Measurements from ENCODE around the gene PRKCH. TPM values are rescaled to one million over a fixed set of nuclear protein-coding genes. Genes with fewer than 3 reads are reported as not detected.
"Not testable (repeated sequence)": the region's sequence is repeated elsewhere in the genome, so short reads cannot be mapped to it uniquely, and the experiment has no call there.

Gene PRKCH
- polyA plus RNA-seq, 1 donor from 2014 or later, result 2.0 TPM

GRCh38 chr14:61527325-61528100 lies 206.1 kb downstream of the PRKCH start:
- H3K9me3 ChIP-seq (ENCODE audit: low read length), result no peaks in the 10 kb centered on the region
- H3K27me3 ChIP-seq (ENCODE audit: insufficient read depth, low read depth, low read length), result no peaks in the 10 kb centered on the region
- no peak overlapping the region for H3K4me2 ChIP-seq (ENCODE audit: low read length)
- H3K4me3 ChIP-seq (ENCODE audit: low read length), result no peak overlapping the region
- H3K79me2 ChIP-seq (replicated peaks; ENCODE audit: insufficient read depth, low read length), result no peaks in the 10 kb centered on the region
- no peaks in the 10 kb centered on the region for H3F3A ChIP-seq (ENCODE audit: insufficient read depth, low read length, poor library complexity, severe bottlenecking)
- no peak for TF ChIP-seq CTCF (IDR thresholded peaks at IDR 0.05; ENCODE audit: poor library complexity, severe bottlenecking)
- TF ChIP-seq EZH2 (IDR thresholded peaks at IDR 0.05; ENCODE audit: borderline replicate concordance, insufficient read depth, low read length, poor library complexity, severe bottlenecking), result no peak
- no peak for TF ChIP-seq TAF1 (IDR thresholded peaks at IDR 0.05; ENCODE audit: low read depth)
- no peaks in the 10 kb centered on the region for H3K9me2 ChIP-seq (ENCODE audit: insufficient read depth, low read length)
- no peak overlapping the region for H3K9ac ChIP-seq (ENCODE audit: low read length)
- H4K20me1 ChIP-seq (ENCODE audit: insufficient read depth), result no peaks in the 10 kb centered on the region
- H3K27ac ChIP-seq (ENCODE audit: low read length), result no peak overlapping the region
- H2AFZ ChIP-seq (ENCODE audit: low read depth, low read length), result no peak overlapping the region
- H3K36me3 ChIP-seq (ENCODE audit: insufficient read depth, low read length), result no peaks in the 10 kb centered on the region

GRCh38 chr14:61528591-61529021 lies 207.2 kb downstream of the PRKCH start:
- Histone ChIP-seq H2AFZ (ENCODE audit: low read depth, low read length) (no peak overlapping the region), H4K20me1 (ENCODE audit: insufficient read depth) (no peaks in the 10 kb centered on the region), H3K9me2 (ENCODE audit: insufficient read depth, low read length) (no peaks in the 10 kb centered on the region), H3K4me3 (ENCODE audit: low read length) (no peak overlapping the region), H3K27ac (ENCODE audit: low read length) (no peak overlapping the region), H3K79me2 (replicated peaks; ENCODE audit: insufficient read depth, low read length) (no peaks in the 10 kb centered on the region), H3K9ac (ENCODE audit: low read length) (no peak overlapping the region), H3K4me2 (ENCODE audit: low read length) (no peak overlapping the region), H3K36me3 (ENCODE audit: insufficient read depth, low read length) (no peaks in the 10 kb centered on the region), H3F3A (ENCODE audit: insufficient read depth, low read length, poor library complexity, severe bottlenecking) (no peaks in the 10 kb centered on the region), H3K9me3 (ENCODE audit: low read length) (no peaks in the 10 kb centered on the region), H3K27me3 (ENCODE audit: insufficient read depth, low read depth, low read length) (no peaks in the 10 kb centered on the region)
- TF ChIP-seq CTCF (IDR thresholded peaks at IDR 0.05; ENCODE audit: poor library complexity, severe bottlenecking) (no peak), MXI1 (conservative IDR thresholded peaks at IDR 0.05; ENCODE audit: poor library complexity, severe bottlenecking) (no peak), SMC3 (conservative IDR thresholded peaks at IDR 0.05; ENCODE audit: poor library complexity) (no peak), EZH2 (IDR thresholded peaks at IDR 0.05; ENCODE audit: borderline replicate concordance, insufficient read depth, low read length, poor library complexity, severe bottlenecking) (no peak), POLR2AphosphoS5 (IDR thresholded peaks at IDR 0.05) (no peak), EP300 (conservative IDR thresholded peaks at IDR 0.05; ENCODE audit: poor library complexity, severe bottlenecking) (no peak), RAD21 (conservative IDR thresholded peaks at IDR 0.05) (no peak), TAF1 (IDR thresholded peaks at IDR 0.05; ENCODE audit: low read depth) (no peak), REST (IDR thresholded peaks at IDR 0.05; ENCODE audit: borderline replicate concordance) (no peak)

- H3K9me3 ChIP-seq (ENCODE audit: low read length); H3K4me3 ChIP-seq (ENCODE audit: low read length); H3K79me2 ChIP-seq (replicated peaks; ENCODE audit: insufficient read depth, low read length); H2AFZ ChIP-seq (ENCODE audit: low read depth, low read length); H3K9ac ChIP-seq (ENCODE audit: low read length); H4K20me1 ChIP-seq (ENCODE audit: insufficient read depth); H3K36me3 ChIP-seq (ENCODE audit: insufficient read depth, low read length); H3K27ac ChIP-seq (ENCODE audit: low read length); H3K27me3 ChIP-seq (ENCODE audit: insufficient read depth, low read depth, low read length); H3K9me2 ChIP-seq (ENCODE audit: insufficient read depth, low read length); H3K4me2 ChIP-seq (ENCODE audit: low read length); H3F3A ChIP-seq (ENCODE audit: insufficient read depth, low read length, poor library complexity, severe bottlenecking): not testable (repeated sequence)
Observed at GRCh38 chr14:61529360-61529759, 208.0 kb downstream of the PRKCH start.
